A673 (cell line): ENCODE results near the gene CFAP100. TPM values are rescaled to one million over a fixed set of nuclear protein-coding genes. Genes with fewer than 3 reads are reported as not detected.

ENCODE experiments used
- Bru-seq: library from RNA; stranded (reverse); fragments of 400-500 nt; gene quantifications from one replicate; lab custom pipeline; 2021; lab: Mats Ljungman, UMichigan
- BruChase-seq, 2 experiments: library from RNA; stranded (reverse); fragments of 400-500 nt; gene quantifications; one replicate each; lab custom pipeline; 2021; lab: Mats Ljungman, UMichigan
- BruUV-seq: library from RNA; stranded (reverse); fragments of 400-500 nt; replicated peaks from 2 replicates; lab custom pipeline; 2021; lab: Mats Ljungman, UMichigan
- CTCF ChIA-PET: fragments of 300-600 bp; sonication (Branson Sonifier 250); formaldehyde crosslinking; loops from one replicate; lab custom pipeline; 2022; ENCODE audit warnings: antibody characterized with exemption; lab: Charles Lee
- POLR2A ChIA-PET: fragments of 300-600 bp; sonication (Branson Sonifier 250); formaldehyde crosslinking; loops from one replicate; lab custom pipeline; 2022; ENCODE audit warnings: antibody characterized with exemption; ENCODE audit not compliant: low non-redundant PET; lab: Charles Lee
- DNase-seq: peaks from one replicate; pipeline ENCODE4 v3.0.0-alpha.2; 2015; ENCODE audit warnings: low spot score
- H3K27ac ChIP-seq: fragments of 200-600 bp; sonication (generic); 2 replicates; pipeline ENCODE4 v1.5.1; 2016; ENCODE audit warnings: mixed run types, low read depth, mild to moderate bottlenecking, mixed read lengths, antibody characterized with exemption, low read length; ENCODE audit not compliant: poor library complexity, severe bottlenecking
- H3K27me3 ChIP-seq: fragments of 200-600 bp; sonication (generic); replicated peaks from 2 replicates; pipeline ENCODE4 v1.6.1; 2017; ENCODE audit warnings: mixed run types, low read depth, mild to moderate bottlenecking, mixed read lengths, antibody characterized with exemption, low read length; ENCODE audit not compliant: insufficient read depth, poor library complexity
- H3K36me3 ChIP-seq: fragments of 200-600 bp; sonication (generic); 2 replicates; pipeline ENCODE4 v1.6.1; 2016; ENCODE audit warnings: mixed run types, mild to moderate bottlenecking, mixed read lengths, antibody characterized with exemption, low read length; ENCODE audit not compliant: insufficient read depth, poor library complexity, severe bottlenecking
- H3K4me1 ChIP-seq: fragments of 200-600 bp; sonication (generic); 2 replicates; pipeline ENCODE4 v1.6.1; 2017; ENCODE audit warnings: mixed run types, mild to moderate bottlenecking, mixed read lengths, antibody characterized with exemption, low read length; ENCODE audit not compliant: insufficient read depth, poor library complexity, severe bottlenecking
- H3K4me3 ChIP-seq: fragments of 200-600 bp; sonication (generic); 2 replicates; pipeline ENCODE4 v1.5.1; 2016; ENCODE audit warnings: low read depth, mixed run types, mild to moderate bottlenecking, mixed read lengths, low read length; ENCODE audit not compliant: poor library complexity, severe bottlenecking
- H3K9me3 ChIP-seq: fragments of 200-600 bp; sonication (generic); 2 replicates; pipeline ENCODE4 v1.6.1; 2016; ENCODE audit warnings: mixed run types, low read depth, mild to moderate bottlenecking, mixed read lengths, antibody characterized with exemption, low read length; ENCODE audit not compliant: poor library complexity, severe bottlenecking
- CTCF ChIP-seq: fragments of 300-800, 200-600 bp; sonication (generic); conservative IDR thresholded peaks from 2 replicates; pipeline ENCODE4 v1.5.1; 2017; ENCODE audit warnings: low read depth, mild to moderate bottlenecking, antibody characterized with exemption, low read length, moderate library complexity, mixed read lengths
- EZH2 ChIP-seq: fragments of 200-600 bp; sonication (generic); IDR thresholded peaks from 2 replicates; pipeline ENCODE4 v1.6.1; 2017; ENCODE audit warnings: borderline replicate concordance, low read depth, mild to moderate bottlenecking, mixed read lengths, antibody characterized with exemption, low read length; ENCODE audit not compliant: poor library complexity, severe bottlenecking
- intact Hi-C: fragments of 100-400 bp; cut with micrococcal nuclease; formaldehyde crosslinking; loops from one replicate; pipeline ENCODE4 v1.10.0; 2022; ENCODE audit not compliant: unreplicated experiment
- long read RNA-seq: library from polyadenylated mRNA; stranded (forward); transcript quantifications from one replicate; pipeline ENCODE4 v2.0.0, GENCODE V29; 2022
- total RNA-seq: library from RNA; stranded (reverse); gene quantifications from 2 replicates; pipeline ENCODE4 v1.2.3, GENCODE V29; 2021

CFAP100 gene
- total RNA-seq: not detected in 2 replicates
- not detected for Bru-seq, nascent RNA
- BruChase-seq, experiment 1, labeled RNA remaining after a 2-hour chase: not detected
- not detected for BruChase-seq, experiment 2, labeled RNA remaining after a 6-hour chase
- long read RNA-seq, partial matches to known transcripts: 0 of 7 reads
- long read RNA-seq, other reads (novel, unspliced or antisense): 7 of 7 reads

GRCh38 chr3:126394179-126394976, at the start of gene CFAP100:
CFAP100 (plus strand) TSS chr3:126394909; CDS start chr3:126396001, 1,092 bp downstream.
- no peak for TF ChIP-seq EZH2
- Histone ChIP-seq H3K27ac (no peak within 1 kb of the TSS), H3K4me3 (no peak within 1 kb of the TSS), H3K9me3 (no peaks in the 10 kb centered on the region), H3K4me1 (peaks cover 6% of the 10 kb centered on the region), H3K27me3 (no peaks in the 10 kb centered on the region), H3K36me3 (no peaks in the 10 kb centered on the region)
- ChIA-PET POLR2A (no interaction called here), CTCF (no interaction called here)
- intact Hi-C loops: no loop called here
- no peak for DNase-seq
- no TSS peak for BruUV-seq

GRCh38 chr3:126345231-126345630, 49.5 kb upstream of the CFAP100 start:
- peaks cover 5% of the 10 kb centered on the region for H3K4me1 ChIP-seq
- intact Hi-C loops: no loop called here
- ChIA-PET POLR2A (no interaction called here), CTCF (no interaction called here)
- no peak overlapping the region for H3K27ac ChIP-seq
- peaks cover 25% of the 10 kb centered on the region for H3K36me3 ChIP-seq
- BruUV-seq: no TSS peak
- no peaks in the 10 kb centered on the region for H3K27me3 ChIP-seq
- H3K4me3 ChIP-seq: no peak overlapping the region
- H3K9me3 ChIP-seq: no peaks in the 10 kb centered on the region
- no peak for DNase-seq
- TF ChIP-seq EZH2 (no peak), CTCF (no peak)

- Histone ChIP-seq H3K36me3 (peaks cover 29% of the 10 kb centered on the region), H3K27me3 (no peaks in the 10 kb centered on the region), H3K4me3 (no peak overlapping the region), H3K9me3 (no peaks in the 10 kb centered on the region), H3K4me1 (peaks cover 5% of the 10 kb centered on the region), H3K27ac (peak overlapping the region; percentile 50)
- no TSS peak for BruUV-seq
- ChIA-PET POLR2A (no interaction called here), CTCF (no interaction called here)
- intact Hi-C loops: no loop called here
- TF ChIP-seq CTCF (no peak), EZH2 (no peak)
- no peak for DNase-seq
Observed at GRCh38 chr3:126345641-126346460, 48.9 kb upstream of the CFAP100 start.
